GM21723 (cell line): Measurements from ENCODE around the gene NBDY.
"Not testable (repeated sequence)": the region's sequence is repeated elsewhere in the genome, so short reads cannot be mapped to it uniquely, and the experiment has no call there.

Experiments used
- ATAC-seq: cut with Tn5 transposase; IDR thresholded peaks from one replicate; pipeline ENCODE4 v1.9.1; 2021; ENCODE audit warnings: mild to moderate bottlenecking, moderate library complexity; ENCODE audit not compliant: unreplicated experiment

NBDY gene

GRCh38 chrX:56764153-56764974 lies 35.3 kb downstream of the NBDY start:
- peak; percentile 43 for ATAC-seq

- ATAC-seq, result no peak
Measured at GRCh38 chrX:56764975-56765791, 36.1 kb downstream of the NBDY start.

DNA sequence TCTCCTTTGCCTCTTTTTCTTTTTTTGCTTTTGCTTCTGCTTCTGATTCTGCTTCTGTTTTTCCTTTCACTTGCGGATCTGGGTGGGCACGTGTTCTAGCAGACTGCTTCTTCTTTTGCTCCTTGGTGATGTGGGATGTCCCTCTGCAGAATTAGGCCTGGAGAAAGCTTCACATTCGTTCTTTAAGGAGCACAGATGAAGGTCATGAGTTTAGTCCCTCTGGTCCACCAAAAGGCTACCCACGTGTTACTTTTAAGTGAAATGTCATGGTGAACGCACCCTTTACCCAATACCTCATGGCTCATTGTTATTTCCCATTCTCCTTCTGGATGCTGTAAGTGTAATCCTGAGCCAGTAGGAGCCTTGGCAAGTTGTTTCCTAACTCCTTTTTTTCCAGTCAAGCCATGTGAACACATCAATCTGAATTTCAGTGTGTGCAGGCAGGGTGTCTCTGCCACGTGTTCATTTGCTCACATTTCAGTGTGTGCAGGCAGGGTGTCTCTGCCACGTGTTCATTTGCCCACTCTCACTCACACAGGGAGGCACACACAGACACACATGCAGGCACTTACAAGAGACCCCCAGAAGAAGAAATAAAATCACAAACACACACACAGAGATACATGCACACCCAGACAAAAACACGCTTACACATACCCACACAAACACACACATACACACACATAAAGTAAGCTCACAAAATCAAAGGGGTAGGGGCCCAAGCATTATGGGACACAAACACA lies 36.9 kb downstream of the NBDY start:
- no peak for ATAC-seq

DNA sequence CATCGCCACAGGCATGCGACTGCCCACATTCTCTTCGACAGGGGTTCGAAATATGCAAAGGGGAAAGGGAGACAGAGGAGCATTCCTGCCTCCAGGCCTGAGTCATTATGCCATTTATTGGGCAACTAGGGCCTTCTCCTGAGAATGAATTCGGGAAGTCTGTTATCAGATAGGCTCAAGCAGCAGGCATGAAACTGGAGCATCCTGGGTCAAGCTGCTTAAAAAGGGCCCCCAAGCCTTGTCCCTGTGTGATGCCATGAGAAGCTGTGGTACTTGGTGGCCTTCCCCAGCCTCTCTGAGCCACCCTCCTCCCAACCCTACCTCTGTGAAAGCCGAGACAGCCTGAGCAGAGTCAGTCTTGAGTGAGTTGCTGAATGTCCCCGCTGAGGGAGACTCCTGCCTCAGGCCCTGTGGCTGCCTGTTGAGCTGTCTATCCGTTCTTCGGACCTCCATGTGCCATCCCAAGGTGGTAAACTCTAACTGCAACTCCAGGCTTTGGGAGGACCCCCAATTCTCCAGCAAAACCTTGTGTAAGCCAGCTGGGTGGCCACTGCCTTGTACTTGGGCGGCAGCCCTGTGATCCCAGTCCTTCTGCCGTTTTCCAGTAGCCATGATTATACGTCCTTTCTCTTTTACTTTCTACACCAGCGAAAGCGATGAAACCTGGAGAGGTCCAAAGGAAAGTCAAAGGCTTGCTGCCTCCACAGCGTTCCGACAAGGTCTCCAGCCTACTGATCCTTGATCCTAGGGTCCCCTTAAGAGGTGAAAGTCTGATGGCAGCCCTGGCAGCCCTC lies 37.7 kb downstream of the NBDY start:
- ATAC-seq, result no peak

- peak; percentile 39 for ATAC-seq
Measured at GRCh38 chrX:56767348-56768119, 38.5 kb downstream of the NBDY start.

- peak; percentile 29 for ATAC-seq
Measured at GRCh38 chrX:56768120-56768660, 39.1 kb downstream of the NBDY start.

DNA sequence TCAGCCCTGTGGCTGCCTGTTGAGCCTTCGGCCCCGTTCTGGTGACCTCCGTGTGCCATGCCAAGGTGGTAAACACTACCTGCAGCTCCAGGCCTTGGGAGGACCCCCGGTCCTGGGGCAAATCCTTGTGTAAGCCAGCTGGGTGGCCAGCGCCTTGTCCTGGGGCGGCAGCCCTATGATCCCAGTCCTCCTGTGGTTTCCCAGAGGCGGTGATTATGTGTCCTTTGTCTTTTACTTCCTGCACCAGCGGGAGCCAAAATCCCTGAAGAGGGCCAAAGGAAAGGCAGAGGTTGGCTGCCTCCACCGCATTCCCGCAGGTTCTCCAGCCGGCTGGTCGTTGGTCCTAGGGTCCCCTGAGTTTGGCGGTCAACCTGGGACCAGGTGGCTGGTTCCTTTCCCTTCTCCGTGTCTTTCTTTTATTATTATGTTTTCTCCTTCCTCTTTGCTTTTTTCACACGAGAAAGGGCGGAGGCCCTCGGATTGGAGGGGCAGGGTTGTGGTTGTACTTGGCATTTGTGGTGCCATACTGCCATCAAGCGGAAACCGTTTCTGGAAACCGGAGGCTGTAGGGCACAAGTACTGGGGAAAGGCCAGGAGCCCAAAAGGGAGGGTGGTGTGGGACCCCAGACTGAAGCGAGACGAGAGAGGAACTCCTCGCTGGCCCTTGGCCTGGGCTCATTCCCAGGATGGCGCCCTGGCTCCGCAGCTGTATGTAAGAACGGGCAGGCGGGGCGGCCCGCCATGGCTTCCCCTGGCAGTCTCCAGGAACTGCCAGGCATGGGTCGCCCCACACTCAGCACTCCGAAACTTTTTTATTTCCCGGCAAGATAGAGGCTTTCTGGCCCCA lies 43.9 kb downstream of the NBDY start:
- ATAC-seq, result peak; percentile 56

DNA sequence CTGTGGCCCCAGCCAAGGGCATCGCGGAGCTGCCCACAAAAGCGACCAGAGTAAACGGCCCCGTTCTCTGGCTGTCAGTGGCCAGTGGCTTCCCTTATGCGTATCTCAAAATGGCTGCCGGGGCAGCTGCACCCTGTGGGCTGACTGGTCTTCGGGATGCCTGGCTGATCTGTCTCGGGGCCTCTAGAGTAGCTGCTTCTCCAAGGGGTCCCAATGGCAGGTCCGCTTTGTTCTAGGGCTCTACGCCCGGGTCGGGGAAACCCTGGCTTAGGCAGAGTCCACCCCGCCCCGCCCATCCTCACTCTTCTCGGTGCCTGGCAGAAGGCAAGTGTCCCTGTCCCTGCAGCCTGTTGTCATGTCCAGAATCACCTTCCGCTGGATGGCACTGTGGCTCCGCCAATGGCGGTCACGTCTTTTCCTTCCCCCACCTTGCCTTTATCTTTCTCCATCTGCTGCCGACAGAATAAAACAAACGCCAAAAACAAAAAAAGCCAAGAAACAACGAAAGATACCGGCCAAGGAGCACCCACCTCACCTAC lies 44.5 kb downstream of the NBDY start:
- peak; percentile 42 for ATAC-seq

GRCh38 chrX:56778099-56778923 lies 49.3 kb downstream of the NBDY start:
- peak; percentile 56 for ATAC-seq

- ATAC-seq, result peak; percentile 40
Measured at GRCh38 chrX:56778924-56779468, 50.0 kb downstream of the NBDY start.

DNA sequence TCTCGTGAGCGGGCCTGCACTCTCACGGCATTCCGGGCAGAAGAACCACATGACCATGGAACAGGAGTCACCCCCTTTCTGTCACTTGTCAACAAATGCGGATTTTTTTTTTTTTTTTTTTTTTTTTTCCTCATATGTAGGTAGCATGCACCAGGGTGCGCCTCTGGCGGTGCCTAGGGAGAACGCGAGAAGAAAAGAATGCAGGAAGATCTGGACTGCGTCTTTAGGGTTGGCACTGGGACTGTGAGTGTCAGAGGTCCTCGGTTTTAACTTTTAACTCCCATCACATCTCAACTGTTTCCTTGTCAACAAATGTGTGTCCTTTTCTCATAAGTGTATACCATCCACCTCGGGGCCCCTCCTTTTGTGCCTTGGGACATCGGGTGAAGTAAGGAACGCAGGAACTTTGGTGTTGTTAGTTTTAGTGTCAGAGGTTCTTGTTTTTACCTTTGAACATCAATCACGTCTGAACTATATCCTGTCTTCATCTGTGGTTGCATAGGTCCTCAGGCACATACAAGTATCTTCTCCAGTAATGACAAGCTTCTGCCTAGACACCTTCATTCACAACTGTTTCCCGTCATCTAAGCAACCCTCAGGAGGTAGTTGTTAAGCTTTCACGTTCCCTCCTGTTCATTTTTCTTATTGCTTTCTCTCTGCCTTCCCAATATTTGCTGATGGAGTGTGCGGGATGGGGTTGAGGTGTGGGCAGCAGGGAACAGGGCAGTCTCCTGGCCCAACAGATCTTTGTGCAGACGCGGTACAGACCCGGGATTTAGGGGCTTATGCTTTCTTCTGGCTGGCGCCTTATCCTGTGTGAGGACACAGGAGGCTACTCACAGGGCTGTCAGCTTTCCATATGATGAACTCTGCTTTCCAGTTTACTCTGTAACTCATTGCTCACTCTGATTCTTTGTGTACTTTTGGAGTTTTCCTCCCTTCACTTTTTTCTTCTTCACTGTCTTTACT lies 51.9 kb downstream of the NBDY start:
- ATAC-seq, result not testable (repeated sequence)

GRCh38 chrX:56782352-56782751 lies 53.3 kb downstream of the NBDY start:
- ATAC-seq, result no peak

DNA sequence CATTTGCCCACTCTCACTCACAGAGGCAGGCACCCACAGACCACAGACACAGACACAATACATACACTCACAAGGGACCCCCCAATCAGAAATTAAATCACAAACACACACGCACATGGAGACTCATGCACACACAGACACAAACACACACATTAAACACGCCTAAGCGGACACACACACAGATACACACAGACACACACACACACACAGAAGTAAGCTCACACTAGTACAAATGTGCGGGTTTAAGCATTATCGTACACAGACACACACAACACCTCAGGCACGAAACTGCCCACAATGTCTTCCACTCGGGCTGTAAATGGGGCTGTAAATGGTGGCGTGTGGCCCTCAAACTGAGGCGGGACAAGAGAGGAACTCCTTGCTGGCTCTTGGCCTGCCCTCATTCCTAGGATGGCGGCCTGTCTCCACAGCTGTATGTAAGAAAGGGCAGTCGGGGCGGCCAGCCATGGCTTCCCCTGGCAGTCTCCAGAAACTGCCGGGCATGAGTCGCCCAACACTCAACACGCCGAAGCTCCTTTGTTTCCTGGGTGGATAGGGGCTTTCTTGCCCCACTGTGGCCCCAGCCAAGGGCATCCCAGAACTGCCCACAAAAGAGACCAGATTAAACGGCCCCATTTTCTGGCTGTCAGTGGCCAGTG lies 53.9 kb downstream of the NBDY start:
- no peak for ATAC-seq

DNA sequence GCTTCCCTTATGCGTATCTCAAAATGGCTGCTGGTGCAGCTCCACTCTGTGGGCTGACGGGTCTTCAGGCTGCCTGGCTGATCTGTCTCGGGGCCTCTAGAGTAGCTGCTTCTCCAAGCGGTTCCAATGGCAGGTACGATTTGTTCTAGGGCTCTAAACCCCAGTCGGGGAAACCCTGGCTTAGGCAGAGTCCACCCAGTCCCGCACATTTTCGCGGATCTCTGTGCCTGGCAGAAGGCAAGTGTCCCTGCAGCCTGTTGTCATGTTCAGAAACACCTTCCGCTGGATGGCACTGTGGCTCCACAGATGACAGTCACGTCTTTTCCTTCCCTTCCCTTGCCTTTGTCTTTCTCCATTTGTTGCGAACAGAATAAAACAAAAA lies 54.4 kb downstream of the NBDY start:
- ATAC-seq, result peak; percentile 31

DNA sequence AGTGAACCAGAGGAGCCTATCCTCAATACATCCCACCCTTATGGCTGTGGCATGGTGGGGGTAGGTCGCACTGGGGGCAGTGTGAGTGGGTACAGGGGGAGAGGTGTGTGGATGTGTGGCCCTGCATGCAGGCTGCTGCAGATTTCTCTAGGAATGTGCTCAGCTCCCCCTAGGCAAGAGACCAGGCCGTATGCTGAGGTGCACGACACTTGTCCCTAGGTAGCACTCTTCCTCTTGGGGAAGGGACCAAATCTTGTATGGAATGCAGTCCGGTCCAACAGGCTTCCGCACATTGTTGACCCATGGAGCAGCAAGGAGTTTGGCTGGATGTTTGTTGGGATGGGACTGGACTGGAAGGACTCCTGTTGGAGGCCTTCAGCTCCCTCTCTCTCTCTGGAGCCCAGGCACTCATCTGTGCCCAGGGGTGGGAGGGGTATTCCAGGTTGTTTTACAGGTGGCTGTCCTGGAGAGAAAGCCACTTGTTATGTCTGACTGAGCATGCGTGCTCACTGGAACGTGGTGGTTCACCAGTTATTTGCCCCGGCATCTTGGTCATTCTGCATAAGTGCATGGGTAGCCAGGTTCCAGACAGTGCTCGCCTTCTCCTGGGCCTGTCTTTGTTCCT lies 55.1 kb downstream of the NBDY start:
- no peak for ATAC-seq
